Mesendoderm (in vitro differentiated cells): ENCODE results near the gene CDK19.

Experiments
- DNase-seq: peaks from one replicate; pipeline ENCODE4 v3.0.0; 2013
- H2AK5ac ChIP-seq: 2 replicates; pipeline ENCODE4 v1.6.1; 2013; ENCODE audit warnings: low read length, inconsistent platforms
- H2BK120ac ChIP-seq: 2 replicates; pipeline ENCODE4 v1.6.1; 2013; ENCODE audit warnings: low read depth, mild to moderate bottlenecking, low read length, moderate library complexity, mixed read lengths
- H2BK15ac ChIP-seq: replicated peaks from 2 replicates; pipeline ENCODE4 v1.6.1; 2013; ENCODE audit warnings: low read depth, mild to moderate bottlenecking, moderate library complexity
- H2BK5ac ChIP-seq: 2 replicates; pipeline ENCODE4 v1.6.1; 2013; ENCODE audit warnings: low read length, inconsistent platforms
- H3K18ac ChIP-seq: 2 replicates; pipeline ENCODE4 v1.6.1; 2013; ENCODE audit warnings: mild to moderate bottlenecking, low read length, mixed read lengths
- H3K23ac ChIP-seq: one replicate; pipeline ENCODE4 v1.6.1; 2013; ENCODE audit warnings: low read length
- H3K27ac ChIP-seq: 2 replicates; pipeline ENCODE4 v1.5.1; 2013; ENCODE audit warnings: low read depth, mild to moderate bottlenecking, inconsistent platforms, low read length, moderate library complexity
- H3K27me3 ChIP-seq: 2 replicates; pipeline ENCODE4 v1.6.1; 2013; ENCODE audit warnings: low read length, control low read depth, mild to moderate bottlenecking, inconsistent platforms; ENCODE audit not compliant: insufficient read depth, poor library complexity
- H3K36me3 ChIP-seq: 2 replicates; pipeline ENCODE4 v1.6.1; 2013; ENCODE audit warnings: low read length, inconsistent platforms; ENCODE audit not compliant: control insufficient read depth, insufficient read depth
- H3K4ac ChIP-seq: one replicate; pipeline ENCODE4 v1.6.1; 2013; ENCODE audit warnings: low read depth, mild to moderate bottlenecking, low read length, moderate library complexity
- H3K4me1 ChIP-seq: 2 replicates; pipeline ENCODE4 v1.6.1; 2013; ENCODE audit warnings: low read depth, low read length, inconsistent platforms; ENCODE audit not compliant: control insufficient read depth
- H3K4me2 ChIP-seq: 2 replicates; pipeline ENCODE4 v1.6.1; 2013; ENCODE audit warnings: low read length
- H3K4me3 ChIP-seq: 2 replicates; pipeline ENCODE4 v1.5.1; 2013; ENCODE audit warnings: mild to moderate bottlenecking, low read length
- H3K56ac ChIP-seq: one replicate; pipeline ENCODE4 v1.6.1; 2013; ENCODE audit warnings: low read length
- H3K79me1 ChIP-seq: 2 replicates; pipeline ENCODE4 v1.6.1; 2013; ENCODE audit warnings: low read length, inconsistent platforms
- H3K79me2 ChIP-seq: 2 replicates; pipeline ENCODE4 v1.6.1; 2013; ENCODE audit warnings: mild to moderate bottlenecking, low read length; ENCODE audit not compliant: control insufficient read depth, insufficient read depth
- H3K9ac ChIP-seq: 2 replicates; pipeline ENCODE4 v1.6.1; 2013; ENCODE audit warnings: low read length, inconsistent platforms
- H4K5ac ChIP-seq: one replicate; pipeline ENCODE4 v1.6.1; 2013; ENCODE audit warnings: low read length
- H4K8ac ChIP-seq: one replicate; pipeline ENCODE4 v1.6.1; 2013; ENCODE audit warnings: low read depth, mild to moderate bottlenecking, control low read depth, low read length, moderate library complexity
- WGBS: extraction: QIAGEN DNeasy Blood & Tissue Kit; methylation state at CpG from one replicate; pipeline ENCODE4 v1.1.7; 2013; ENCODE audit warnings: low lambda C conversion rate, missing lambda C conversion rate; ENCODE audit not compliant: insufficient coverage; ENCODE audit errors: extremely low coverage; 5-methylcytosine and 5-hydroxymethylcytosine counted together

CDK19 gene

GRCh38 chr6:110683241-110683640 is 132.0 kb downstream of the CDK19 start:
- Histone ChIP-seq H3K56ac (no peak overlapping the region), H2BK120ac (no peak overlapping the region), H3K23ac (no peak overlapping the region), H2BK15ac (no peak overlapping the region), H3K4ac (no peak overlapping the region), H3K27me3 (no peaks in the 10 kb centered on the region), H4K8ac (no peak overlapping the region), H3K4me2 (no peak overlapping the region), H3K9ac (no peak overlapping the region), H3K27ac (no peak overlapping the region), H2BK5ac (no peak overlapping the region), H3K79me1 (no peaks in the 10 kb centered on the region), H3K79me2 (no peaks in the 10 kb centered on the region), H4K5ac (no peak overlapping the region), H2AK5ac (no peak overlapping the region), H3K36me3 (no peaks in the 10 kb centered on the region), H3K4me3 (no peak overlapping the region), H3K4me1 (no peaks in the 10 kb centered on the region), H3K18ac (no peak overlapping the region)
- WGBS: no CpG with 5 or more reads among the region's 3 CpGs
- no peak for DNase-seq

- Histone ChIP-seq H4K5ac (no peak overlapping the region), H2BK5ac (no peak overlapping the region), H3K4ac (no peak overlapping the region), H3K27ac (no peak overlapping the region), H2AK5ac (no peak overlapping the region), H3K79me2 (no peaks in the 10 kb centered on the region), H3K9ac (no peak overlapping the region), H3K18ac (no peak overlapping the region), H3K79me1 (no peaks in the 10 kb centered on the region), H3K4me3 (no peak overlapping the region), H3K23ac (no peak overlapping the region), H2BK120ac (no peak overlapping the region), H3K27me3 (no peaks in the 10 kb centered on the region), H3K36me3 (no peaks in the 10 kb centered on the region), H4K8ac (no peak overlapping the region), H3K4me2 (no peak overlapping the region), H3K4me1 (no peaks in the 10 kb centered on the region), H2BK15ac (no peak overlapping the region), H3K56ac (no peak overlapping the region)
- peak; percentile 80 for DNase-seq
- WGBS: no CpG with 5 or more reads among the region's 1 CpG
These were observed 132.8 kb downstream of the CDK19 start for GRCh38 chr6:110682460-110682853.

- no peak overlapping the region for H2AK5ac ChIP-seq
- H2BK15ac ChIP-seq: no peak overlapping the region
- no peaks in the 10 kb centered on the region for H3K79me1 ChIP-seq
- no peak overlapping the region for H3K4me2 ChIP-seq
- H3K4me3 ChIP-seq: no peak overlapping the region
- no peaks in the 10 kb centered on the region for H3K79me2 ChIP-seq
- no peak overlapping the region for H4K8ac ChIP-seq
- H4K5ac ChIP-seq: no peak overlapping the region
- no peak overlapping the region for H3K9ac ChIP-seq
- no peak overlapping the region for H3K18ac ChIP-seq
- no peak overlapping the region for H2BK120ac ChIP-seq
- H3K23ac ChIP-seq: no peak overlapping the region
- no peaks in the 10 kb centered on the region for H3K4me1 ChIP-seq
- H3K27ac ChIP-seq: no peak overlapping the region
- H2BK5ac ChIP-seq: no peak overlapping the region
- no peaks in the 10 kb centered on the region for H3K27me3 ChIP-seq
- H3K4ac ChIP-seq: no peak overlapping the region
- DNase-seq: no peak
- H3K36me3 ChIP-seq: no peaks in the 10 kb centered on the region
- H3K56ac ChIP-seq: no peak overlapping the region
- no CpG with 5 or more reads among the region's 4 CpGs for WGBS
These were observed 133.5 kb downstream of the CDK19 start for GRCh38 chr6:110681543-110682459.

GRCh38 chr6:110676396-110676795 is 138.9 kb downstream of the CDK19 start:
- no peak overlapping the region for H2BK15ac ChIP-seq
- H3K36me3 ChIP-seq: no peaks in the 10 kb centered on the region
- H2AK5ac ChIP-seq: no peak overlapping the region
- no peaks in the 10 kb centered on the region for H3K4me1 ChIP-seq
- H4K5ac ChIP-seq: no peak overlapping the region
- H3K23ac ChIP-seq: no peak overlapping the region
- H2BK120ac ChIP-seq: no peak overlapping the region
- H3K27me3 ChIP-seq: no peaks in the 10 kb centered on the region
- no peak overlapping the region for H3K4me3 ChIP-seq
- no peaks in the 10 kb centered on the region for H3K79me2 ChIP-seq
- no peak overlapping the region for H2BK5ac ChIP-seq
- H3K79me1 ChIP-seq: no peaks in the 10 kb centered on the region
- H3K56ac ChIP-seq: no peak overlapping the region
- no peak overlapping the region for H3K27ac ChIP-seq
- H3K4ac ChIP-seq: no peak overlapping the region
- H3K9ac ChIP-seq: no peak overlapping the region
- no peak overlapping the region for H3K18ac ChIP-seq
- H4K8ac ChIP-seq: no peak overlapping the region
- DNase-seq: no peak
- H3K4me2 ChIP-seq: no peak overlapping the region

GRCh38 chr6:110674096-110674495 is 141.2 kb downstream of the CDK19 start:
- H3K36me3 ChIP-seq: no peaks in the 10 kb centered on the region
- no peak overlapping the region for H4K8ac ChIP-seq
- DNase-seq: no peak
- no peaks in the 10 kb centered on the region for H3K27me3 ChIP-seq
- no peak overlapping the region for H3K4ac ChIP-seq
- no peak overlapping the region for H3K4me3 ChIP-seq
- H2AK5ac ChIP-seq: no peak overlapping the region
- no peak overlapping the region for H2BK15ac ChIP-seq
- H3K9ac ChIP-seq: no peak overlapping the region
- no peak overlapping the region for H3K18ac ChIP-seq
- H3K27ac ChIP-seq: no peak overlapping the region
- no CpG with 5 or more reads among the region's 1 CpG for WGBS
- no peak overlapping the region for H3K23ac ChIP-seq
- no peak overlapping the region for H2BK120ac ChIP-seq
- H3K4me1 ChIP-seq: no peaks in the 10 kb centered on the region
- H3K79me1 ChIP-seq: no peaks in the 10 kb centered on the region
- H2BK5ac ChIP-seq: no peak overlapping the region
- H4K5ac ChIP-seq: no peak overlapping the region
- no peak overlapping the region for H3K56ac ChIP-seq
- no peak overlapping the region for H3K4me2 ChIP-seq
- no peaks in the 10 kb centered on the region for H3K79me2 ChIP-seq

GRCh38 chr6:110672122-110672521 is 143.1 kb downstream of the CDK19 start:
- Histone ChIP-seq H2BK5ac (no peak overlapping the region), H2BK120ac (no peak overlapping the region), H4K5ac (no peak overlapping the region), H3K18ac (no peak overlapping the region), H3K4me1 (no peaks in the 10 kb centered on the region), H3K56ac (no peak overlapping the region), H3K23ac (no peak overlapping the region), H3K36me3 (no peaks in the 10 kb centered on the region), H3K79me2 (no peaks in the 10 kb centered on the region), H3K4me2 (no peak overlapping the region), H3K27me3 (no peaks in the 10 kb centered on the region), H2BK15ac (no peak overlapping the region), H3K9ac (no peak overlapping the region), H3K79me1 (no peaks in the 10 kb centered on the region), H4K8ac (no peak overlapping the region), H2AK5ac (no peak overlapping the region), H3K4ac (no peak overlapping the region), H3K27ac (no peak overlapping the region), H3K4me3 (no peak overlapping the region)
- DNase-seq: no peak
- no CpG with 5 or more reads among the region's 2 CpGs for WGBS
